GM12878 (cell line): ENCODE data around the gene MOGAT1. TPM values are rescaled to one million over a fixed set of nuclear protein-coding genes. Genes with fewer than 3 reads are reported as not detected.

ENCODE experiments used
- ATAC-seq: fragments of 200-7000 bp; cut with Tn5 transposase; 3 replicates; pipeline ENCODE4 v1.9.1; 2020; ENCODE audit warnings: mild to moderate bottlenecking, moderate library complexity
- BruUV-seq: library from RNA; stranded (reverse); fragments of 400-500 nt; replicated peaks from 2 replicates; lab custom pipeline; 2021; lab: Mats Ljungman, UMichigan
- CTCF ChIA-PET: fragments of 300-600 bp; sonication (Branson Sonifier 250); formaldehyde crosslinking; extraction: SDS; loops from one replicate; lab custom pipeline; 2021; ENCODE audit warnings: inconsistent platforms; lab: Yijun Ruan, JAX
- POLR2A ChIA-PET: fragments of 350-600 bp; formaldehyde crosslinking; extraction: SDS; loops from one replicate; lab custom pipeline; 2021; ENCODE audit warnings: inconsistent platforms; lab: Charles Lee
- RAD21 ChIA-PET: fragments of 300-600 bp; sonication (Branson Sonifier 250); formaldehyde crosslinking; loops from one replicate; lab custom pipeline; 2023; ENCODE audit warnings: antibody characterized with exemption; ENCODE audit not compliant: unreplicated experiment; lab: Charles Lee
- SMC1A ChIA-PET: fragments of 300-600 bp; sonication (Branson Sonifier 250); formaldehyde crosslinking; loops from one replicate; lab custom pipeline; 2023; ENCODE audit not compliant: unreplicated experiment, uncharacterized antibody; lab: Charles Lee
- DNase-seq: peaks from one replicate; pipeline ENCODE4 v3.0.0-alpha.2; 2011; ENCODE audit warnings: low read depth, low spot score
- FAIRE-seq: peaks from 3 replicates; lab custom pipeline; 2011; peaks lifted over from hg19 to GRCh38; lab: Jason Lieb, UNC
- H2AFZ ChIP-seq: 2 replicates; pipeline ENCODE4 v1.6.0; 2011; ENCODE audit warnings: low read depth, low read length, control low read depth; ENCODE audit not compliant: control insufficient read depth
- H3K27ac ChIP-seq: 2 replicates; pipeline ENCODE4 v1.5.1; 2011; ENCODE audit warnings: control low read depth; ENCODE audit not compliant: control insufficient read depth, insufficient read depth
- H3K27me3 ChIP-seq, 2 experiments: replicated peaks in 1 of 2; 2 replicates each; pipeline versions ENCODE4 v1.6.0 to v1.6.1; 2011; ENCODE audit warnings: low read length in 1 of 2; ENCODE audit not compliant: control insufficient read depth in 2 of 2, insufficient read depth in 2 of 2
- H3K36me3 ChIP-seq, 2 experiments: 2 replicates each; pipeline ENCODE4 v1.5.1; 2011; ENCODE audit warnings: low read length in 1 of 2; ENCODE audit not compliant: control insufficient read depth in 2 of 2, insufficient read depth in 2 of 2
- H3K4me1 ChIP-seq: 2 replicates; pipeline ENCODE4 v1.6.1; 2011; ENCODE audit warnings: mild to moderate bottlenecking, low read length, moderate library complexity, mixed read lengths; ENCODE audit not compliant: control insufficient read depth, insufficient read depth
- H3K4me2 ChIP-seq: 2 replicates; pipeline ENCODE4 v1.6.0; 2011; ENCODE audit warnings: control low read depth; ENCODE audit not compliant: control insufficient read depth, insufficient read depth
- H3K4me3 ChIP-seq: fragments of 200-600 bp; sonication (generic); 2 replicates; pipeline ENCODE4 v1.5.1; 2016
- H3K79me2 ChIP-seq: 2 replicates; pipeline ENCODE4 v1.6.0; 2011; ENCODE audit warnings: low read length; ENCODE audit not compliant: control insufficient read depth, insufficient read depth
- H3K9ac ChIP-seq: 2 replicates; pipeline ENCODE4 v1.8.0; 2011; ENCODE audit warnings: low read length, control low read depth, mixed read lengths; ENCODE audit not compliant: control insufficient read depth, insufficient read depth
- H3K9me3 ChIP-seq: replicated peaks from 3 replicates; pipeline ENCODE4 v1.5.1; 2011; ENCODE audit warnings: mild to moderate bottlenecking, low read length; ENCODE audit not compliant: control insufficient read depth, insufficient read depth
- H4K20me1 ChIP-seq: 2 replicates; pipeline ENCODE4 v1.6.0; 2011; ENCODE audit not compliant: control insufficient read depth, insufficient read depth
- CHD1 ChIP-seq: IDR thresholded peaks from 2 replicates; pipeline ENCODE4 v1.6.1; 2012; ENCODE audit warnings: low read depth, low read length, improper control_type of control experiment
- GATAD2B ChIP-seq: fragments of 450-650 bp; conservative IDR thresholded peaks from 2 replicates; pipeline ENCODE4 v1.6.1; 2017; ENCODE audit warnings: low read depth, mild to moderate bottlenecking, moderate library complexity
- PAX5 ChIP-seq: IDR thresholded peaks from 2 replicates; pipeline ENCODE4 v1.6.1; 2011; ENCODE audit warnings: low read depth, low read length, borderline replicate concordance
- SIX5 ChIP-seq: IDR thresholded peaks from 2 replicates; pipeline ENCODE4 v1.6.1; 2011; ENCODE audit warnings: mild to moderate bottlenecking, low read depth, low read length, moderate library complexity; ENCODE audit not compliant: severe bottlenecking
- TARDBP ChIP-seq: IDR thresholded peaks from 2 replicates; pipeline ENCODE4 v1.6.1; 2016; ENCODE audit warnings: borderline replicate concordance
- WGBS: methylation state at CpG from one replicate; pipeline ENCODE4 v1.1.6; 2016; ENCODE audit warnings: low lambda C conversion rate; ENCODE audit not compliant: insufficient replicate concordance, insufficient coverage; ENCODE audit errors: missing lambda C conversion rate; 5-methylcytosine and 5-hydroxymethylcytosine counted together
- in situ Hi-C: fragments of 300-500 bp; cut with MboI; formaldehyde crosslinking; loops from 9 replicates; pipeline ENCODE4 v1.14.3; 2018; ENCODE audit warnings: mixed read lengths
- intact Hi-C: fragments of 100-400 bp; cut with micrococcal nuclease; formaldehyde crosslinking; loops from one replicate; pipeline ENCODE4 v1.14.2; 2022; ENCODE audit not compliant: unreplicated experiment
- polyA plus RNA-seq, 11 experiments: library from polyadenylated mRNA; depleted of rRNA in 4 of 11; unstranded in 6 of 11; stranded (reverse) in 5 of 11; fragments of >200 nt; fragmentation: Nextera tagmentation in 4 of 11; fragmentation: Illumina TruSeq in 1 of 11; extraction: Ambion mirVana in 4 of 11; extraction: Trizol in 1 of 11; gene quantifications; 1 replicate in 1 of 11; 2 replicates in 10 of 11; pipeline versions ENCODE4 v1.2.1 to v1.2.3, GENCODE V29; 2011 to 2016; ENCODE audit warnings: inconsistent platforms in 2 of 11, missing spikeins in 2 of 11, low read depth in 1 of 11
- total RNA-seq, 4 experiments: library from RNA; depleted of rRNA in 3 of 4; stranded (reverse); fragments of >200 nt in 3 of 4; fragmentation: Illumina TruSeq in 1 of 4; extraction: Trizol in 1 of 4; gene quantifications; 2 replicates each; pipeline versions ENCODE4 v1.2.1 to v1.2.3, GENCODE V29; 2013 to 2021
- TF ChIP-seq, protein P1 (sequence below): IDR thresholded peaks from 2 replicates; pipeline ENCODE4 v1.6.1; 2011; ENCODE audit warnings: low read depth, mild to moderate bottlenecking, low read length, moderate library complexity, borderline replicate concordance; ENCODE audit errors: extremely low read depth
- TF ChIP-seq, protein P2 (sequence below): fragments of 450-650 bp; formaldehyde crosslinking; IDR thresholded peaks from 2 replicates; pipeline ENCODE4 v1.4.0; 2020; ENCODE audit warnings: mild to moderate bottlenecking, moderate library complexity

The MOGAT1 gene
- total and polyA plus RNA-seq, 10 of the 15 experiments (the other 5 are each of a cell fraction or from before 2014, with no cell fraction given) = not detected

DNA sequence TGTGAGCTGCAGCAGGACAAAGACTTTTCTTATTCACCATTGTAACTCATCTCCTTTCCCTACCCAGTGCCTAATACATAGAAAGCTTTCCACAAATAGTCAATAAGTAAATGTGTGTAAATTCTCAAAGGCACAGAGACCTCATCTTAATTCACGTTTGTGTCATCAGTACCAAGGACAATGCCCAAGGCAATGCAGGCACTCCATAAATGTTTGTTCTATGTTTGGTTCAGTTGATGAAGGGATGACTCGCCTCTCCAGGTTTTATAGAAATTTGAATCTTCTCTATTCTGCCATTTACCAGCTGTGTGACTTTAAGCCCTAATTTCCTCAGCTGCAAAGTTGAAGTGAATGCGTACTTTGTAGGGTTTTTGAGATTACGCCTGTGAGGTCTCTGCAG lies 2.1 kb upstream of the MOGAT1 start:
- ATAC-seq (no peak), DNase-seq (no peak), FAIRE-seq (no peak)
- H3K4me2 ChIP-seq = no peak overlapping the region
- intact Hi-C loops (no loop called here), in situ Hi-C loops (no loop called here)
- RAD21 ChIA-PET = no interaction called here
- SMC1A ChIA-PET = interaction anchor here (1.2 kb wide), 1 partner anchor 22 kb away, joined by 3 read pairs; no protein-coding TSS in a partner anchor
- H3K4me1 ChIP-seq = no peaks in the 10 kb centered on the region
- peaks cover 3 to 8% of the 10 kb centered on the region in 2 experiments for H3K27me3 ChIP-seq
- H3K4me3 ChIP-seq = no peak overlapping the region
- no peaks in the 10 kb centered on the region for H3K79me2 ChIP-seq
- WGBS = 55% methylated on average over 4 of the region's 4 CpGs
- CTCF ChIA-PET = interaction anchor here (1.2 to 1.9 kb wide), 2 partner anchors 21 to 38 kb away, joined by 3 to 8 read pairs; no protein-coding TSS in a partner anchor
- H3K9ac ChIP-seq = no peak overlapping the region
- no peaks in the 10 kb centered on the region for H3K9me3 ChIP-seq
- BruUV-seq = no TSS peak
- H2AFZ ChIP-seq = no peak overlapping the region
- no peaks in the 10 kb centered on the region for H3K36me3 ChIP-seq
- no peak overlapping the region for H3K27ac ChIP-seq
- POLR2A ChIA-PET = no interaction called here
- H4K20me1 ChIP-seq = no peaks in the 10 kb centered on the region
- TF ChIP-seq, protein P1, sequence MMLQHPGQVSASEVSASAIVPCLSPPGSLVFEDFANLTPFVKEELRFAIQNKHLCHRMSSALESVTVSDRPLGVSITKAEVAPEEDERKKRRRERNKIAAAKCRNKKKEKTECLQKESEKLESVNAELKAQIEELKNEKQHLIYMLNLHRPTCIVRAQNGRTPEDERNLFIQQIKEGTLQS = no peak
- TF ChIP-seq TARDBP = no peak
- TF ChIP-seq GATAD2B = no peak
- TF ChIP-seq SIX5 = no peak

DNA sequence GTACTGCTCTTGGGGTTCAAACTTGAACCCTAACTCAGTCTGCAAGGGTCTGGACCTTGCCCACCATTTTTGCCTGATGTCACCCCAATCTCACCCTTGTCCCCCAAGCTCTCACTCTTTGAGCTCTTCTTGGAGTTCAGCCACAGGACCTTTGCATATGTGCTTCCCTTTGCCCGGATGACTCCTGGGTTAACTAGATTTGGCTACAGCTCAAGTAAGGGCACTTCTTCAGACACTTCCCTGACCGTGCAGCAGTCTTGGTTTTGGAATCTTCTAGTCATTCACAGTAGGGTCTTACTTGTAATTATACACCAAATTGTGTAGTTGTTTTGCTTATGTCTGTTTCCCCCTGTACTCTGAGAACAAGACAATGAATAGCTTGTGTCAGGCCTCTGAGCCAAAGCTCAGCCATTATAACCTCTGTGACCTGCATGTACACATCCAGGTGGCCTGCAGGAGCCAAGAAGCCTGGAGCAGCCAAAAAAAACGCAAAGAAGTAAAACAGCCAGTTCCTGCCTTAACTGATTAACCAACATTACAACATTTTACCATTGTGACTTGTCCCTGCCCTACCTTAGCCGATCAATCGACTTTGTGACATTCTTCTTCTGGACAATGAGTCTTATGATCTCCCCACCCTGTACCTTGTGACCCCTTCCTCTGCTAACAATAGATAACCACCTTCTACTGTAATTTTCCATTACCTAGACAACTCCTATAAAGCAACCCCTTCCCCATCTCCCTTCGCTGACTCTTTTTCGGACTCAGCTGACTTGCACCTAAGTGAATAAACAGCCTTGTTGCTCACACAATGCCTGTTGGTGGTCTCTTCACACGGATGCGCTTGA lies 1.0 kb upstream of the MOGAT1 start:
- peaks cover 3 to 8% of the 10 kb centered on the region in 2 experiments for H3K27me3 ChIP-seq
- H2AFZ ChIP-seq = no peak overlapping the region
- no peak overlapping the region for H3K9ac ChIP-seq
- H3K9me3 ChIP-seq = no peaks in the 10 kb centered on the region
- no peak for ATAC-seq
- no peak overlapping the region for H3K4me2 ChIP-seq
- TF ChIP-seq, protein P2, sequence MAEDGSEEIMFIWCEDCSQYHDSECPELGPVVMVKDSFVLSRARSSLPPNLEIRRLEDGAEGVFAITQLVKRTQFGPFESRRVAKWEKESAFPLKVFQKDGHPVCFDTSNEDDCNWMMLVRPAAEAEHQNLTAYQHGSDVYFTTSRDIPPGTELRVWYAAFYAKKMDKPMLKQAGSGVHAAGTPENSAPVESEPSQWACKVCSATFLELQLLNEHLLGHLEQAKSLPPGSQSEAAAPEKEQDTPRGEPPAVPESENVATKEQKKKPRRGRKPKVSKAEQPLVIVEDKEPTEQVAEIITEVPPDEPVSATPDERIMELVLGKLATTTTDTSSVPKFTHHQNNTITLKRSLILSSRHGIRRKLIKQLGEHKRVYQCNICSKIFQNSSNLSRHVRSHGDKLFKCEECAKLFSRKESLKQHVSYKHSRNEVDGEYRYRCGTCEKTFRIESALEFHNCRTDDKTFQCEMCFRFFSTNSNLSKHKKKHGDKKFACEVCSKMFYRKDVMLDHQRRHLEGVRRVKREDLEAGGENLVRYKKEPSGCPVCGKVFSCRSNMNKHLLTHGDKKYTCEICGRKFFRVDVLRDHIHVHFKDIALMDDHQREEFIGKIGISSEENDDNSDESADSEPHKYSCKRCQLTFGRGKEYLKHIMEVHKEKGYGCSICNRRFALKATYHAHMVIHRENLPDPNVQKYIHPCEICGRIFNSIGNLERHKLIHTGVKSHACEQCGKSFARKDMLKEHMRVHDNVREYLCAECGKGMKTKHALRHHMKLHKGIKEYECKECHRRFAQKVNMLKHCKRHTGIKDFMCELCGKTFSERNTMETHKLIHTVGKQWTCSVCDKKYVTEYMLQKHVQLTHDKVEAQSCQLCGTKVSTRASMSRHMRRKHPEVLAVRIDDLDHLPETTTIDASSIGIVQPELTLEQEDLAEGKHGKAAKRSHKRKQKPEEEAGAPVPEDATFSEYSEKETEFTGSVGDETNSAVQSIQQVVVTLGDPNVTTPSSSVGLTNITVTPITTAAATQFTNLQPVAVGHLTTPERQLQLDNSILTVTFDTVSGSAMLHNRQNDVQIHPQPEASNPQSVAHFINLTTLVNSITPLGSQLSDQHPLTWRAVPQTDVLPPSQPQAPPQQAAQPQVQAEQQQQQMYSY (CRISPR knock-in tag) = no peak
- TF ChIP-seq CHD1 = no peak
- TF ChIP-seq PAX5 = no peak
- TF ChIP-seq, all 136 proteins: peak for 0
- FAIRE-seq (no peak), DNase-seq (no peak)
- WGBS = 71% methylated on average over 9 of the region's 9 CpGs
- Histone ChIP-seq H4K20me1 (no peaks in the 10 kb centered on the region), H3K4me1 (no peaks in the 10 kb centered on the region), H3K79me2 (no peaks in the 10 kb centered on the region), H3K27ac (no peak overlapping the region), H3K36me3 (no peaks in the 10 kb centered on the region), H3K4me3 (no peak overlapping the region)
- BruUV-seq = no TSS peak
- SMC1A ChIA-PET = interaction anchor here (0.7 kb wide), 1 partner anchor 121 kb away, joined by 3 read pairs; no protein-coding TSS in a partner anchor
- intact Hi-C loops = no loop called here
- CTCF ChIA-PET = interaction anchor here (1.2 to 1.9 kb wide), 2 partner anchors 20 to 37 kb away, joined by 3 to 8 read pairs; no protein-coding TSS in a partner anchor
- POLR2A ChIA-PET = no interaction called here
- in situ Hi-C loops = no loop called here
- RAD21 ChIA-PET = no interaction called here
